ENCODE measurements around the gene HPD. TPM values are rescaled to one million over a fixed set of nuclear protein-coding genes. Genes with fewer than 3 reads are reported as not detected.
A peak's percentile ranks its signal among the peaks of the same experiment; 100 is the strongest.
"Not testable (repeated sequence)": the region's sequence is repeated elsewhere in the genome, so short reads cannot be mapped to it uniquely, and the experiment has no call there.

The HPD gene
- total RNA-seq, 1 donor from 2014 or later: 2.5 TPM

- H3K4me3 ChIP-seq: no peak overlapping the region
- H3K27ac ChIP-seq: no peak overlapping the region
- intact Hi-C loops (cut with DNase I): no loop called here
- H3K36me3 ChIP-seq: no peaks in the 10 kb centered on the region
- peaks cover 9% of the 10 kb centered on the region for H3K4me1 ChIP-seq
- no peak for TF ChIP-seq CTCF (IDR thresholded peaks at IDR 0.05)
- ATAC-seq (no peak), DNase-seq (no peak)
- H3K27me3 ChIP-seq (ENCODE audit: low read depth): no peaks in the 10 kb centered on the region
- no peaks in the 10 kb centered on the region for H3K9me3 ChIP-seq
Measured at GRCh38 chr12:121861636-121862254, 3.1 kb upstream of the HPD start.

GRCh38 chr12:121860699-121861098 lies 2.0 kb upstream of the HPD start:
- H3K27ac ChIP-seq; H3K4me1 ChIP-seq; H3K36me3 ChIP-seq; ATAC-seq; DNase-seq; H3K9me3 ChIP-seq; H3K4me3 ChIP-seq; H3K27me3 ChIP-seq (ENCODE audit: low read depth); intact Hi-C loops (cut with DNase I): not testable (repeated sequence)

- H3K4me3 ChIP-seq: no peak overlapping the region
- TF ChIP-seq CTCF (IDR thresholded peaks at IDR 0.05): no peak
- intact Hi-C loops (cut with DNase I): no loop called here
Measured at GRCh38 chr12:121860257-121860656, 1.6 kb upstream of the HPD start.

GRCh38 chr12:121858318-121858661 lies 369 bp downstream of the HPD start:
- H3K27me3 ChIP-seq (ENCODE audit: low read depth): no peaks in the 10 kb centered on the region
- no peak for DNase-seq
- intact Hi-C loops (cut with DNase I): no loop called here
- no peaks in the 10 kb centered on the region for H3K36me3 ChIP-seq
- no peak for TF ChIP-seq CTCF (IDR thresholded peaks at IDR 0.05)
- H3K27ac ChIP-seq: peak overlapping the region; percentile 78
- H3K9me3 ChIP-seq: no peaks in the 10 kb centered on the region
- H3K4me1 ChIP-seq: peaks cover 9% of the 10 kb centered on the region
- ATAC-seq: no peak
- H3K4me3 ChIP-seq: no peak overlapping the region

More at GRCh38 chr12:121860257-121860656, 1.6 kb upstream of the HPD start:
- no peaks in the 10 kb centered on the region for H3K36me3 ChIP-seq
- peak overlapping the region; percentile 78 for H3K27ac ChIP-seq
- peaks cover 9% of the 10 kb centered on the region for H3K4me1 ChIP-seq
- no peaks in the 10 kb centered on the region for H3K9me3 ChIP-seq
- no peaks in the 10 kb centered on the region for H3K27me3 ChIP-seq (ENCODE audit: low read depth)
- ATAC-seq (peak in 1 of 2 donors; percentile 5), DNase-seq (no peak)

DNA sequence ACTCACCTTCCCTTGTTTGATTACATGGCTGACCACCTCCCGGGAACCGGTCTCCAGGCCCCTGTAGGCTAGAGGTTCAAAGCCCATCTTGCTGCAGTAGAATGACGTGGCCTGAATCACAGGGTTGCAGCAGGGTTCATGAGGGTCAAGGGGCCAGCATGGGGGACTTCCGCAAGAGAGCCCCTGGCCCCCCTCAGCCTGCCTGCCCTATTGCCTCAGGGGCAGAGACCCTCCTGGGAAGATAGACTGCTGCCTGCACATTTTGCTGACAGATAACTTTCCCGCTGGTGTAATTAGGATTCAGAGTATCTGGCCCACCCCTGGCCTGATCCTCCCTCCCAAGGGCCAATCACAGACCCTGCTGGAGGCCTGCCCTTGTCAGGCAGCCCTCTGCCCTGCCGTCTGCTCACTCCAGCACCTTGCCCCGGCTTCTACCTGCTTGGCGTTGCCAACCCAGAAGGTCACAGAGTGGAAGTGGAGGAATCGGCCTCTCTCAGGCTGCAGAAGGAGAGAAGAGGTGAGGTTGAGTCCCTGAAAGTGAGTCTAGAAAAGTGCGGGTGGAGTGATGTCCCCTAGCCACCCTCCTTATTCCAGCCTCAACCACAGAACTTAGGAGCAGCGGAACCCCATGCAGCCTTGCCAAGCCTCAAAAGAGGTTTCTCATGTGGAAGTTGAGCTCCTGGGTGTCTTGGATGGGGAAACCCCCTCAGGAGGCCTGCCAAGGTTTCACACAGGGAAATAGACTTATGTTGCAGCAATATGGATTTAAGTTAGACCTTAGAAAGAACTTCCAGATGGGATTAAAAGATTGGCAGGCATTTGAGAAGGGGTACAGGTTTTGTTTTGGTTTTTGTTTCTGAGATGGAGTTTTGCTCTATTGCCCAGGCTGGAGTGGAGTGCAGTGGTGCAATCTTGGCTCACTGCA lies 1.1 kb downstream of the HPD start:
- Histone ChIP-seq H3K4me1 (peaks cover 9% of the 10 kb centered on the region), H3K9me3 (no peaks in the 10 kb centered on the region), H3K27ac (peak overlapping the region; percentile 78), H3K27me3 (ENCODE audit: low read depth) (no peaks in the 10 kb centered on the region), H3K36me3 (no peaks in the 10 kb centered on the region), H3K4me3 (no peak overlapping the region)
- DNase-seq: no peak
- intact Hi-C loops (cut with DNase I): no loop called here
- TF ChIP-seq CTCF (IDR thresholded peaks at IDR 0.05): no peak
- no peak for ATAC-seq

- H3K4me1 ChIP-seq; H3K27ac ChIP-seq; ATAC-seq; DNase-seq; H3K27me3 ChIP-seq (ENCODE audit: low read depth); H3K4me3 ChIP-seq; H3K36me3 ChIP-seq; intact Hi-C loops (cut with DNase I); H3K9me3 ChIP-seq: not testable (repeated sequence)
Measured at GRCh38 chr12:121852392-121852791, 6.3 kb downstream of the HPD start.
